IMR-90 (cell line): ENCODE data around the gene XIRP1. TPM values are rescaled to one million over a fixed set of nuclear protein-coding genes. Genes with fewer than 3 reads are reported as not detected.

Experiments used
- ATAC-seq: fragments of 200-7000 bp; cut with Tn5 transposase; 2 replicates; pipeline ENCODE4 v1.9.1; 2020; ENCODE audit warnings: low read depth, mild to moderate bottlenecking, moderate library complexity
- BruUV-seq: library from RNA; stranded (reverse); fragments of 400-500 nt; replicated peaks from 2 replicates; lab custom pipeline; 2021; lab: Mats Ljungman, UMichigan
- CTCF ChIA-PET: fragments of 300-600 bp; formaldehyde crosslinking; extraction: SDS; loops from one replicate; lab custom pipeline; 2021; ENCODE audit warnings: antibody characterized with exemption; lab: Yijun Ruan, JAX
- POLR2A ChIA-PET: fragments of 300-600 bp; sonication (Branson Sonifier 250); formaldehyde crosslinking; loops from one replicate; lab custom pipeline; 2022; ENCODE audit warnings: antibody characterized with exemption; ENCODE audit not compliant: unreplicated experiment; lab: Charles Lee
- DNase-seq: peaks from one replicate; pipeline ENCODE4 v3.0.0; 2013
- H2AFZ ChIP-seq: replicated peaks from 2 replicates; pipeline ENCODE3; 2013; ENCODE audit warnings: low read length, mild to moderate bottlenecking; ENCODE audit not compliant: poor library complexity
- H2AK5ac ChIP-seq: 2 replicates; pipeline ENCODE4 v1.6.1; 2013; ENCODE audit warnings: low read depth, low read length, inconsistent platforms
- H2AK9ac ChIP-seq: replicated peaks from 2 replicates; pipeline ENCODE3; 2013; ENCODE audit warnings: mild to moderate bottlenecking, low read depth, low read length, moderate library complexity; ENCODE audit not compliant: poor library complexity
- H2BK120ac ChIP-seq: 2 replicates; pipeline ENCODE4 v1.6.1; 2013; ENCODE audit warnings: low read depth, low read length, inconsistent platforms
- H2BK15ac ChIP-seq: 3 replicates; pipeline ENCODE4 v1.6.1; 2013; ENCODE audit warnings: low read depth, low read length, inconsistent platforms
- H2BK20ac ChIP-seq: 2 replicates; pipeline ENCODE4 v1.6.1; 2013; ENCODE audit warnings: low read depth, mild to moderate bottlenecking, inconsistent platforms, low read length, moderate library complexity
- H2BK5ac ChIP-seq: 2 replicates; pipeline ENCODE4 v1.6.1; 2013; ENCODE audit warnings: mild to moderate bottlenecking, low read depth, low read length, inconsistent platforms; ENCODE audit not compliant: poor library complexity, severe bottlenecking
- H3K14ac ChIP-seq: replicated peaks from 2 replicates; pipeline ENCODE4 v1.6.1; 2013; ENCODE audit warnings: low read depth, low read length, inconsistent platforms
- H3K18ac ChIP-seq: 2 replicates; pipeline ENCODE4 v1.6.1; 2013; ENCODE audit warnings: low read depth, low read length, control low read depth
- H3K23ac ChIP-seq: 2 replicates; pipeline ENCODE4 v1.6.1; 2013; ENCODE audit warnings: low read depth, low read length, inconsistent platforms
- H3K27ac ChIP-seq: 2 replicates; pipeline ENCODE4 v1.5.1; 2013; ENCODE audit warnings: mild to moderate bottlenecking, control low read depth, low read length; ENCODE audit not compliant: insufficient read depth
- H3K27me3 ChIP-seq: 2 replicates; pipeline ENCODE4 v1.6.1; 2013; ENCODE audit warnings: low read length; ENCODE audit not compliant: control insufficient read depth, insufficient read depth
- H3K36me3 ChIP-seq: 2 replicates; pipeline ENCODE4 v1.6.1; 2013; ENCODE audit warnings: low read length, mixed read lengths; ENCODE audit not compliant: control insufficient read depth, insufficient read depth
- H3K4ac ChIP-seq: 2 replicates; pipeline ENCODE4 v1.6.1; 2013; ENCODE audit warnings: low read depth, low read length, inconsistent platforms
- H3K4me1 ChIP-seq: 2 replicates; pipeline ENCODE4 v1.6.1; 2013; ENCODE audit warnings: low read length, mixed read lengths; ENCODE audit not compliant: control insufficient read depth, insufficient read depth
- H3K4me2 ChIP-seq: 2 replicates; pipeline ENCODE4 v1.6.1; 2013; ENCODE audit warnings: low read depth, mild to moderate bottlenecking, control low read depth, low read length, moderate library complexity
- H3K4me3 ChIP-seq: 2 replicates; pipeline ENCODE4 v1.5.1; 2013; ENCODE audit warnings: low read depth, mild to moderate bottlenecking, control low read depth, low read length, moderate library complexity; ENCODE audit not compliant: insufficient read depth
- H3K56ac ChIP-seq: 2 replicates; pipeline ENCODE4 v1.6.1; 2013; ENCODE audit warnings: low read length, inconsistent platforms; ENCODE audit not compliant: insufficient read depth; ENCODE audit errors: extremely low read depth
- H3K79me1 ChIP-seq, 2 experiments: 2 replicates each; pipeline ENCODE4 v1.6.1; 2013; ENCODE audit warnings: low read length in 2 of 2, inconsistent platforms in 1 of 2, low read depth in 1 of 2
- H3K9ac ChIP-seq: 2 replicates; pipeline ENCODE4 v1.6.1; 2013; ENCODE audit warnings: low read depth, low read length, control low read depth
- H3K9me1 ChIP-seq: 2 replicates; pipeline ENCODE4 v1.6.1; 2013; ENCODE audit warnings: low read length, inconsistent platforms; ENCODE audit not compliant: insufficient read depth
- H3K9me3 ChIP-seq: 2 replicates; pipeline ENCODE4 v1.6.1; 2013; ENCODE audit warnings: low read length; ENCODE audit not compliant: control insufficient read depth, insufficient read depth
- H4K20me1 ChIP-seq: 2 replicates; pipeline ENCODE4 v1.6.1; 2013; ENCODE audit warnings: low read length, inconsistent platforms; ENCODE audit not compliant: insufficient read depth
- H4K5ac ChIP-seq: 2 replicates; pipeline ENCODE4 v1.6.1; 2013; ENCODE audit warnings: mild to moderate bottlenecking, low read depth, low read length, control low read depth
- H4K8ac ChIP-seq, 2 experiments: 2 replicates each; pipeline ENCODE4 v1.6.1; 2013; ENCODE audit warnings: low read depth in 2 of 2, low read length in 2 of 2, control low read depth in 1 of 2, inconsistent platforms in 1 of 2
- H4K91ac ChIP-seq: 2 replicates; pipeline ENCODE4 v1.6.1; 2013; ENCODE audit warnings: low read depth, low read length, inconsistent platforms; ENCODE audit not compliant: insufficient read depth
- BHLHE40 ChIP-seq: fragments of 150-350 bp; IDR thresholded peaks from 2 replicates; pipeline ENCODE4 v1.6.1; 2016; ENCODE audit warnings: mild to moderate bottlenecking, low read depth, low read length
- CEBPB ChIP-seq: IDR thresholded peaks from 2 replicates; pipeline ENCODE4 v1.6.1; 2012; ENCODE audit warnings: low read depth, low read length, improper control_type of control experiment
- CHD1 ChIP-seq: IDR thresholded peaks from 2 replicates; pipeline ENCODE4 v1.6.1; 2012; ENCODE audit warnings: low read depth, low read length, improper control_type of control experiment
- FOS ChIP-seq: fragments of 150-350 bp; IDR thresholded peaks from 2 replicates; pipeline ENCODE4 v1.6.1; 2016; ENCODE audit warnings: low read depth, low read length
- MAFK ChIP-seq: IDR thresholded peaks from 2 replicates; pipeline ENCODE4 v1.6.1; 2012; ENCODE audit warnings: low read depth, low read length, improper control_type of control experiment
- MAZ ChIP-seq: IDR thresholded peaks from 2 replicates; pipeline ENCODE4 v1.6.1; 2012; ENCODE audit warnings: low read depth, mild to moderate bottlenecking, low read length, improper control_type of control experiment, moderate library complexity, borderline replicate concordance
- MXI1 ChIP-seq: IDR thresholded peaks from 2 replicates; pipeline ENCODE4 v1.6.1; 2012; ENCODE audit warnings: low read depth, mild to moderate bottlenecking, low read length, moderate library complexity, borderline replicate concordance
- NFE2L2 ChIP-seq: fragments of 150-350 bp; IDR thresholded peaks from 2 replicates; pipeline ENCODE4 v1.6.1; 2016; ENCODE audit warnings: low read depth, mild to moderate bottlenecking, low read length
- POLR2A ChIP-seq: IDR thresholded peaks from 2 replicates; pipeline ENCODE4 v1.6.1; 2012; ENCODE audit warnings: mild to moderate bottlenecking, low read depth, low read length
- RAD21 ChIP-seq: IDR thresholded peaks from 2 replicates; pipeline ENCODE4 v1.6.1; 2012; ENCODE audit warnings: low read length, improper control_type of control experiment
- RCOR1 ChIP-seq: IDR thresholded peaks from 2 replicates; pipeline ENCODE4 v1.6.1; 2012; ENCODE audit warnings: mild to moderate bottlenecking, low read length, improper control_type of control experiment; ENCODE audit not compliant: insufficient replicate concordance
- RFX5 ChIP-seq: IDR thresholded peaks from 2 replicates; pipeline ENCODE4 v1.8.0; 2012; ENCODE audit warnings: low read depth, mild to moderate bottlenecking, low read length, moderate library complexity
- SMC3 ChIP-seq: fragments of 150-350 bp; IDR thresholded peaks from 2 replicates; pipeline ENCODE4 v1.6.1; 2016; ENCODE audit warnings: low read depth, mild to moderate bottlenecking, antibody characterized with exemption, low read length, moderate library complexity
- WGBS, 2 experiments: methylation state at CpG; one replicate each; pipeline versions ENCODE4 v1.1.5 to v1.1.7; 2013; ENCODE audit warnings: missing lambda C conversion rate in 2 of 2; ENCODE audit not compliant: insufficient read length in 1 of 2; ENCODE audit errors: extremely low coverage in 2 of 2; 5-methylcytosine and 5-hydroxymethylcytosine counted together
- dilution Hi-C: fragments of 300-500 bp; cut with HindIII; formaldehyde crosslinking; loops from one replicate; pipeline ENCODE4 v1.14.3; 2018; ENCODE audit warnings: low sequenced_read_pairs; ENCODE audit not compliant: unreplicated experiment
- in situ Hi-C: fragments of 300-500 bp; cut with MboI; formaldehyde crosslinking; loops from 3 replicates; pipeline ENCODE4 v1.14.3; 2019; ENCODE audit warnings: low sequenced_read_pairs, inconsistent platforms, mixed read lengths
- intact Hi-C: fragments of 100-400 bp; cut with micrococcal nuclease; formaldehyde crosslinking; loops from 2 replicates; pipeline ENCODE4 v1.10.0; 2022
- polyA plus RNA-seq, 3 experiments: library from polyadenylated mRNA; depleted of rRNA; stranded (reverse); fragments of >200 nt; gene quantifications; 2 replicates each; pipeline ENCODE4 v1.2.3, GENCODE V29; 2012; ENCODE audit warnings: low replicate concordance in 1 of 3
- total RNA-seq: library from RNA; depleted of rRNA; stranded (reverse); fragments of >200 nt; gene quantifications from 2 replicates; pipeline ENCODE4 v1.2.3, GENCODE V29; 2012
- TF ChIP-seq, protein P1 (sequence below): fragments of 150-350 bp; IDR thresholded peaks from 2 replicates; pipeline ENCODE4 v1.6.1; 2016; ENCODE audit warnings: low read depth, mild to moderate bottlenecking, low read length, moderate library complexity, borderline replicate concordance
- TF ChIP-seq, protein P2 (sequence below): fragments of 150-350 bp; IDR thresholded peaks from 2 replicates; pipeline ENCODE4 v1.6.1; 2017; ENCODE audit warnings: mild to moderate bottlenecking, antibody characterized with exemption, low read length, low read depth
- TF ChIP-seq, protein P3 (sequence below): conservative IDR thresholded peaks from 2 replicates; pipeline ENCODE4 v1.5.1; 2012; ENCODE audit warnings: mild to moderate bottlenecking, low read depth, low read length, improper control_type of control experiment

The XIRP1 gene
- total and polyA plus RNA-seq, 2 of the 4 experiments (the other 2 are of a cell fraction), result under 0.01 to 0.07 TPM

DNA sequence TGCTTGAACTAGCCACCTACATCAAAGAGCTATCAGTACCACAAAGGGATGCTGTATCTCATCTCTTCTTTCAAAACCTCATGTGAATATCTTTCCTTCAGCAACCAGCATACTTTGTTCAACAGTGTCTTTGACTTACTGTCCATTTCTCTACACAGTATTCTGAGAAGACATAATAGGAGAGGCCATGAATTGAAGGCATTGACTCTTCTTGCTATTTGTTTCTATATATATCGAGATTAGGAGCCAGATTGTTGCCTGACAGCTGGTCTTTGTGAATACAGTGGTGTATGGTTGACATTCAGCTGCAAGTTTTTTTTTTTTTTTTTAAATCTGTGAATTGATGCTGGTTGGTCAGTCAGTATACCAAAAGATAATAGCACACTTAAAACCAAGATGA lies 26.9 kb downstream of the XIRP1 start:
- ChIA-PET CTCF (no interaction called here), POLR2A (interaction anchor here (1.4 kb wide), 1 partner anchor 12 kb away, joined by 9 read pairs; no protein-coding TSS in a partner anchor)
- Histone ChIP-seq H3K9me1 (peaks cover 8% of the 10 kb centered on the region), H3K4me2 (no peak overlapping the region), H2AFZ (no peak overlapping the region), H3K79me1 (no peaks in the 10 kb centered on the region; a peak in 1 of 4 replicates), H4K8ac (peak overlapping the region in 1 of 2 experiments; percentile 11; a peak in 1 of 4 replicates), H2AK5ac (peak overlapping the region; percentile 6; the same call in 1 of the 2 replicates), H3K27me3 (no peaks in the 10 kb centered on the region), H3K14ac (peak overlapping the region; percentile 48), H3K4me1 (peaks cover 5% of the 10 kb centered on the region), H2BK15ac (peak overlapping the region; percentile 65; the same call in 2 of the 3 replicates), H3K23ac (peak overlapping the region; percentile 36; the same call in 1 of the 2 replicates), H4K5ac (no peak overlapping the region), H2BK120ac (peak overlapping the region; percentile 23; the same call in 1 of the 2 replicates), H3K9ac (no peak overlapping the region), H2BK5ac (peak overlapping the region; percentile 66), H3K56ac (no peak overlapping the region), H4K91ac (peak overlapping the region; percentile 63), H3K9me3 (peaks cover 2% of the 10 kb centered on the region; the same call in 1 of the 2 replicates), H3K36me3 (no peaks in the 10 kb centered on the region), H4K20me1 (no peaks in the 10 kb centered on the region), H3K4me3 (no peak overlapping the region), H2BK20ac (peak overlapping the region; percentile 44; the same call in 1 of the 2 replicates), H3K27ac (no peak overlapping the region), H3K18ac (peak overlapping the region; percentile 33; the same call in 1 of the 2 replicates), H3K4ac (peak overlapping the region; percentile 61; the same call in 1 of the 2 replicates), H2AK9ac (no peak overlapping the region)
- BruUV-seq, result no TSS peak
- in situ Hi-C loops (no loop called here), intact Hi-C loops (loop anchor here (5.0 kb wide), 1 partner anchor 58 kb away; the partner anchor contains the start of genes GORASP1 and TTC21A), dilution Hi-C loops (no loop called here)
- no CpG with 5 or more reads among the region's 1 CpG for WGBS, 2 experiments
- TF ChIP-seq POLR2A (no peak), BHLHE40 (no peak), CHD1 (no peak), MXI1 (no peak), SMC3 (no peak), RFX5 (no peak), FOS (no peak), RCOR1 (no peak), MAFK (no peak), CEBPB (no peak), MAZ (no peak), RAD21 (no peak), NFE2L2 (no peak)
- TF ChIP-seq, protein P1, sequence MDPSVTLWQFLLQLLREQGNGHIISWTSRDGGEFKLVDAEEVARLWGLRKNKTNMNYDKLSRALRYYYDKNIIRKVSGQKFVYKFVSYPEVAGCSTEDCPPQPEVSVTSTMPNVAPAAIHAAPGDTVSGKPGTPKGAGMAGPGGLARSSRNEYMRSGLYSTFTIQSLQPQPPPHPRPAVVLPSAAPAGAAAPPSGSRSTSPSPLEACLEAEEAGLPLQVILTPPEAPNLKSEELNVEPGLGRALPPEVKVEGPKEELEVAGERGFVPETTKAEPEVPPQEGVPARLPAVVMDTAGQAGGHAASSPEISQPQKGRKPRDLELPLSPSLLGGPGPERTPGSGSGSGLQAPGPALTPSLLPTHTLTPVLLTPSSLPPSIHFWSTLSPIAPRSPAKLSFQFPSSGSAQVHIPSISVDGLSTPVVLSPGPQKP, result no peak
- TF ChIP-seq, protein P2, sequence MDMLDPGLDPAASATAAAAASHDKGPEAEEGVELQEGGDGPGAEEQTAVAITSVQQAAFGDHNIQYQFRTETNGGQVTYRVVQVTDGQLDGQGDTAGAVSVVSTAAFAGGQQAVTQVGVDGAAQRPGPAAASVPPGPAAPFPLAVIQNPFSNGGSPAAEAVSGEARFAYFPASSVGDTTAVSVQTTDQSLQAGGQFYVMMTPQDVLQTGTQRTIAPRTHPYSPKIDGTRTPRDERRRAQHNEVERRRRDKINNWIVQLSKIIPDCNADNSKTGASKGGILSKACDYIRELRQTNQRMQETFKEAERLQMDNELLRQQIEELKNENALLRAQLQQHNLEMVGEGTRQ, result no peak
- TF ChIP-seq, protein P3, sequence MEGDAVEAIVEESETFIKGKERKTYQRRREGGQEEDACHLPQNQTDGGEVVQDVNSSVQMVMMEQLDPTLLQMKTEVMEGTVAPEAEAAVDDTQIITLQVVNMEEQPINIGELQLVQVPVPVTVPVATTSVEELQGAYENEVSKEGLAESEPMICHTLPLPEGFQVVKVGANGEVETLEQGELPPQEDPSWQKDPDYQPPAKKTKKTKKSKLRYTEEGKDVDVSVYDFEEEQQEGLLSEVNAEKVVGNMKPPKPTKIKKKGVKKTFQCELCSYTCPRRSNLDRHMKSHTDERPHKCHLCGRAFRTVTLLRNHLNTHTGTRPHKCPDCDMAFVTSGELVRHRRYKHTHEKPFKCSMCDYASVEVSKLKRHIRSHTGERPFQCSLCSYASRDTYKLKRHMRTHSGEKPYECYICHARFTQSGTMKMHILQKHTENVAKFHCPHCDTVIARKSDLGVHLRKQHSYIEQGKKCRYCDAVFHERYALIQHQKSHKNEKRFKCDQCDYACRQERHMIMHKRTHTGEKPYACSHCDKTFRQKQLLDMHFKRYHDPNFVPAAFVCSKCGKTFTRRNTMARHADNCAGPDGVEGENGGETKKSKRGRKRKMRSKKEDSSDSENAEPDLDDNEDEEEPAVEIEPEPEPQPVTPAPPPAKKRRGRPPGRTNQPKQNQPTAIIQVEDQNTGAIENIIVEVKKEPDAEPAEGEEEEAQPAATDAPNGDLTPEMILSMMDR, result no peak
- DNase-seq, result no peak
- ATAC-seq, result no peak
